HEK293 (cell line): ENCODE data around the gene ITPKC.

Experiments
- CTCF ChIA-PET: fragments of 350-600 bp; formaldehyde crosslinking; extraction: SDS; loops from one replicate; lab custom pipeline; 2021; ENCODE audit warnings: antibody characterized with exemption; lab: Yijun Ruan, JAX
- POLR2A ChIA-PET: fragments of 300-600 bp; formaldehyde crosslinking; extraction: SDS; loops from one replicate; lab custom pipeline; 2020; ENCODE audit warnings: antibody characterized with exemption, inconsistent platforms; lab: Yijun Ruan, JAX
- H3K27ac ChIP-seq: fragments of 200-500 bp; sonication (Bioruptor generic); 2 replicates; pipeline ENCODE4 v1.5.1; 2014; ENCODE audit warnings: low read depth, low read length, control low read depth, inconsistent platforms; ENCODE audit errors: extremely low read depth
- H3K36me3 ChIP-seq, 2 experiments: fragments of 200-500 bp in 1 of 2; sonication (Bioruptor generic) in 1 of 2; 1 replicate in 1 of 2; 2 replicates in 1 of 2; pipeline ENCODE4 v1.5.1; 2014 to 2017; ENCODE audit warnings: inconsistent platforms in 2 of 2, low read length in 2 of 2; ENCODE audit not compliant: control insufficient read depth in 2 of 2, insufficient read depth in 1 of 2
- H3K4me1 ChIP-seq: fragments of 200-500 bp; sonication (Bioruptor generic); 2 replicates; pipeline ENCODE4 v1.5.1; 2014; ENCODE audit warnings: mild to moderate bottlenecking, low read length, inconsistent platforms; ENCODE audit not compliant: control insufficient read depth, insufficient read depth
- H3K4me3 ChIP-seq: 2 replicates; pipeline ENCODE4 v1.5.1; 2011; ENCODE audit warnings: low read depth, mild to moderate bottlenecking, control low read depth, low read length, moderate library complexity
- H3K9me3 ChIP-seq: fragments of 200-500 bp; sonication (Bioruptor generic); 2 replicates; pipeline ENCODE4 v1.5.1; 2014; ENCODE audit warnings: low read depth, low read length, inconsistent platforms; ENCODE audit not compliant: control insufficient read depth, insufficient read depth
- HOXD13 ChIP-seq: sonication (generic); formaldehyde crosslinking; IDR thresholded peaks from 2 replicates; pipeline ENCODE4 v1.8.0; 2022; ENCODE audit warnings: missing genetic modification reagents, borderline replicate concordance
- INSM2 ChIP-seq: fragments of 450-650 bp; formaldehyde crosslinking; IDR thresholded peaks from 2 replicates; pipeline ENCODE4 v1.5.1; 2016; ENCODE audit warnings: missing biosample characterization, missing genetic modification characterization
- KLF1 ChIP-seq: fragments of 450-650 bp; formaldehyde crosslinking; IDR thresholded peaks from 2 replicates; pipeline ENCODE4 v1.5.1; 2016; ENCODE audit warnings: missing biosample characterization, missing genetic modification characterization
- KLF7 ChIP-seq: fragments of 450-650 bp; formaldehyde crosslinking; IDR thresholded peaks from 2 replicates; pipeline ENCODE4 v1.5.1; 2016; ENCODE audit warnings: missing biosample characterization, missing genetic modification characterization, borderline replicate concordance
- OSR2 ChIP-seq: fragments of 450-650 bp; formaldehyde crosslinking; IDR thresholded peaks from 2 replicates; pipeline ENCODE4 v1.5.1; 2016; ENCODE audit warnings: missing biosample characterization, missing genetic modification characterization
- SP2 ChIP-seq: fragments of 450-650 bp; formaldehyde crosslinking; IDR thresholded peaks from 2 replicates; pipeline ENCODE4 v1.5.1; 2016; ENCODE audit warnings: missing biosample characterization, missing genetic modification characterization
- WT1 ChIP-seq: fragments of 450-650 bp; formaldehyde crosslinking; IDR thresholded peaks from 2 replicates; pipeline ENCODE4 v1.5.1; 2016; ENCODE audit warnings: missing biosample characterization, missing genetic modification characterization
- YY1 ChIP-seq: fragments of 450-650 bp; formaldehyde crosslinking; IDR thresholded peaks from 2 replicates; pipeline ENCODE4 v1.5.1; 2018; ENCODE audit warnings: missing biosample characterization, missing genetic modification characterization
- ZFP37 ChIP-seq: fragments of 450-650 bp; formaldehyde crosslinking; IDR thresholded peaks from 2 replicates; pipeline ENCODE4 v1.5.1; 2016; ENCODE audit warnings: missing biosample characterization, missing genetic modification characterization
- ZNF16 ChIP-seq: fragments of 450-650 bp; formaldehyde crosslinking; IDR thresholded peaks from 2 replicates; pipeline ENCODE4 v1.5.1; 2016; ENCODE audit warnings: low read depth, missing biosample characterization, missing genetic modification characterization
- ZNF311 ChIP-seq: fragments of 450-650 bp; formaldehyde crosslinking; IDR thresholded peaks from 2 replicates; pipeline ENCODE4 v1.5.1; 2017; ENCODE audit warnings: missing biosample characterization, missing genetic modification characterization, borderline replicate concordance
- ZNF48 ChIP-seq: fragments of 450-650 bp; formaldehyde crosslinking; IDR thresholded peaks from 2 replicates; pipeline ENCODE4 v1.5.1; 2016; ENCODE audit warnings: missing biosample characterization, missing genetic modification characterization
- ZNF621 ChIP-seq: fragments of 450-650 bp; formaldehyde crosslinking; IDR thresholded peaks from 2 replicates; pipeline ENCODE4 v1.5.1; 2017; ENCODE audit warnings: missing biosample characterization, missing genetic modification characterization
- ZNF645 ChIP-seq: fragments of 450-650 bp; formaldehyde crosslinking; IDR thresholded peaks from 2 replicates; pipeline ENCODE4; 2016; ENCODE audit warnings: missing biosample characterization, missing genetic modification characterization
- ZNF658 ChIP-seq: fragments of 450-650 bp; formaldehyde crosslinking; IDR thresholded peaks from 2 replicates; pipeline ENCODE4; 2016; ENCODE audit warnings: missing biosample characterization, missing genetic modification characterization
- ZNF704 ChIP-seq: fragments of 450-650 bp; formaldehyde crosslinking; IDR thresholded peaks from 2 replicates; pipeline ENCODE4 v1.5.1; 2016; ENCODE audit warnings: missing biosample characterization, missing genetic modification characterization
- ZNF707 ChIP-seq: fragments of 450-650 bp; formaldehyde crosslinking; IDR thresholded peaks from 2 replicates; pipeline ENCODE4 v1.5.1; 2016; ENCODE audit warnings: missing biosample characterization, missing genetic modification characterization
- ZSCAN18 ChIP-seq: fragments of 450-650 bp; formaldehyde crosslinking; IDR thresholded peaks from 2 replicates; pipeline ENCODE4 v1.5.1; 2016; ENCODE audit warnings: missing biosample characterization, missing genetic modification characterization
- ZXDB ChIP-seq: fragments of 450-650 bp; formaldehyde crosslinking; IDR thresholded peaks from 2 replicates; pipeline ENCODE4 v1.5.1; 2016; ENCODE audit warnings: missing biosample characterization, missing genetic modification characterization
- TF ChIP-seq, protein P1 (sequence below): fragments of 450-650 bp; formaldehyde crosslinking; IDR thresholded peaks from 2 replicates; pipeline ENCODE4 v1.5.1; 2017; ENCODE audit warnings: missing biosample characterization, missing genetic modification characterization
- TF ChIP-seq, protein P2 (sequence below): fragments of 450-650 bp; formaldehyde crosslinking; IDR thresholded peaks from 2 replicates; pipeline ENCODE4 v1.5.1; 2016; ENCODE audit warnings: missing biosample characterization, missing genetic modification characterization
- TF ChIP-seq, protein P3 (sequence below): fragments of 450-650 bp; formaldehyde crosslinking; IDR thresholded peaks from 2 replicates; pipeline ENCODE4 v1.5.1; 2016; ENCODE audit warnings: missing biosample characterization, missing genetic modification characterization

Gene ITPKC

GRCh38 chr19:40690050-40690692 is 26.7 kb upstream of the ITPKC start, which contains the start of gene NUMBL (continued):
- TF ChIP-seq, protein P1, sequence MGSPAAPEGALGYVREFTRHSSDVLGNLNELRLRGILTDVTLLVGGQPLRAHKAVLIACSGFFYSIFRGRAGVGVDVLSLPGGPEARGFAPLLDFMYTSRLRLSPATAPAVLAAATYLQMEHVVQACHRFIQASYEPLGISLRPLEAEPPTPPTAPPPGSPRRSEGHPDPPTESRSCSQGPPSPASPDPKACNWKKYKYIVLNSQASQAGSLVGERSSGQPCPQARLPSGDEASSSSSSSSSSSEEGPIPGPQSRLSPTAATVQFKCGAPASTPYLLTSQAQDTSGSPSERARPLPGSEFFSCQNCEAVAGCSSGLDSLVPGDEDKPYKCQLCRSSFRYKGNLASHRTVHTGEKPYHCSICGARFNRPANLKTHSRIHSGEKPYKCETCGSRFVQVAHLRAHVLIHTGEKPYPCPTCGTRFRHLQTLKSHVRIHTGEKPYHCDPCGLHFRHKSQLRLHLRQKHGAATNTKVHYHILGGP (tag by site-specific recombination): no peak
- no peak for TF ChIP-seq ZNF707
- no peak for TF ChIP-seq WT1 (tag by site-specific recombination)

DNA sequence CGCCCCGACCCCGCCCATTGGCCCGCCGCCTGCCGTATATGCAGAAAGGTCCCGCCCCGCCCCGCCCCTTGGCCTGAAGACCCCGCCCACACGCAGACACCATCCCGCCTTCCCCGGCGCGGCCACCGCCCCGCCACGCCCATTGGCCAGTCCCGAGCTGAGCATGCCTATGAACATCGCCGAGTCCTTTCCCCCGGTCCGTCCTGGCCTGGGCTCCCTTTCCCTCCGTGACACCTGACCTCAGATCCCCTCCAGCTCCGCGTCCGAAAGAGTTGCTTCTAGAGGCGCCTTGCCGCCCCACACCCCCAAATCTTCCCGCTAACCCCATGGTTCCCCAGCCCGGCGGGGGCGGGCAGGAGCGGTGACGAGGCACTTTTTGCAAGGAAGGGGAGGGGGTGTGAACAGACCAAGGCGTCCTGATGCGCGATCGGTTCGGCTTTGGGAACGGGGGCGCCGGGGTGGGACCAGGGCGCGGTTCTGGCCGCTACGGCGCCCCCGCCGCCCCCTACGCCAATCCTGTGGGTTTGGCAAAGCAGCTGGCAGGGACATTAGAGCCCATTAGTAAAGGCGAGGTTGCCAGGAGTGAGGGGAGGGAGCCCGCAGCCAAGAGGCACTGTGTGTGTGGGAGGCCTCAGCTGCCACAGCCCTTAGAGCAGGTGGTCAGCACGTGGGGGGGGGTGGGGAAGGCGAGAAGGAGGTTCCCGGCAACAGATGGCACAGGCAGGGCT is 26.1 kb upstream of the ITPKC start:
- POLR2A ChIA-PET: interaction anchor here (0.5 to 2.3 kb wide), 16 partner anchors 9 to 175 kb away, joined by 3 to 16 read pairs (median 4); partner anchors contain the start of genes ACTMAP, COQ8B, ITPKC and RAB4B
- peaks cover 24 to 43% of the 10 kb centered on the region in 2 experiments; a peak in 2 of 3 replicates for H3K36me3 ChIP-seq
- H3K9me3 ChIP-seq: no peaks in the 10 kb centered on the region
- peak overlapping the region; percentile 80; the same call in 1 of the 2 replicates for H3K27ac ChIP-seq
- H3K4me3 ChIP-seq: peak overlapping the region; percentile 37
- peaks cover 16% of the 10 kb centered on the region for H3K4me1 ChIP-seq
- CTCF ChIA-PET: interaction anchor here (0.6 to 1.3 kb wide), 7 partner anchors 12 to 503 kb away, joined by 3 to 5 read pairs (median 3); no protein-coding TSS in a partner anchor
- TF ChIP-seq, protein P2, sequence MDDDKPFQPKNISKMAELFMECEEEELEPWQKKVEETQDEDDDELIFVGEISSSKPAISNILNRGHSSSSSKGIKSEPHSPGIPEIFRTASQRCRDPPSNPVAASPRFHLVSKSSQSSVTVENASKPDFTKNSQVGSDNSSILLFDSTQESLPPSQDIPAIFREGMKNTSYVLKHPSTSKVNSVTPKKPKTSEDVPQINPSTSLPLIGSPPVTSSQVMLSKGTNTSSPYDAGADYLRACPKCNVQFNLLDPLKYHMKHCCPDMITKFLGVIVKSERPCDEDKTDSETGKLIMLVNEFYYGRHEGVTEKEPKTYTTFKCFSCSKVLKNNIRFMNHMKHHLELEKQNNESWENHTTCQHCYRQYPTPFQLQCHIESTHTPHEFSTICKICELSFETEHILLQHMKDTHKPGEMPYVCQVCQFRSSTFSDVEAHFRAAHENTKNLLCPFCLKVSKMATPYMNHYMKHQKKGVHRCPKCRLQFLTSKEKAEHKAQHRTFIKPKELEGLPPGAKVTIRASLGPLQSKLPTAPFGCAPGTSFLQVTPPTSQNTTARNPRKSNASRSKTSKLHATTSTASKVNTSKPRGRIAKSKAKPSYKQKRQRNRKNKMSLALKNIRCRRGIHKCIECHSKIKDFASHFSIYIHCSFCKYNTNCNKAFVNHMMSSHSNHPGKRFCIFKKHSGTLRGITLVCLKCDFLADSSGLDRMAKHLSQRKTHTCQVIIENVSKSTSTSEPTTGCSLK (tag by site-specific recombination): no peak
- peak; percentile 71 for TF ChIP-seq INSM2 (tag by site-specific recombination)
- no peak for TF ChIP-seq ZNF658 (tag by site-specific recombination)
- peak; percentile 99 for TF ChIP-seq KLF1
- TF ChIP-seq OSR2 (tag by site-specific recombination): no peak; the same call in 1 of the 2 replicates
- peak; percentile 95 for TF ChIP-seq SP2
- no peak for TF ChIP-seq HOXD13 (CRISPR knock-in tag)
- TF ChIP-seq KLF7 (tag by site-specific recombination): peak; percentile 99
- TF ChIP-seq ZNF311 (tag by site-specific recombination): no peak
- TF ChIP-seq ZNF704: no peak
- TF ChIP-seq ZSCAN18 (tag by site-specific recombination): no peak
- TF ChIP-seq YY1 (tag by site-specific recombination): no peak
- TF ChIP-seq, protein P3, sequence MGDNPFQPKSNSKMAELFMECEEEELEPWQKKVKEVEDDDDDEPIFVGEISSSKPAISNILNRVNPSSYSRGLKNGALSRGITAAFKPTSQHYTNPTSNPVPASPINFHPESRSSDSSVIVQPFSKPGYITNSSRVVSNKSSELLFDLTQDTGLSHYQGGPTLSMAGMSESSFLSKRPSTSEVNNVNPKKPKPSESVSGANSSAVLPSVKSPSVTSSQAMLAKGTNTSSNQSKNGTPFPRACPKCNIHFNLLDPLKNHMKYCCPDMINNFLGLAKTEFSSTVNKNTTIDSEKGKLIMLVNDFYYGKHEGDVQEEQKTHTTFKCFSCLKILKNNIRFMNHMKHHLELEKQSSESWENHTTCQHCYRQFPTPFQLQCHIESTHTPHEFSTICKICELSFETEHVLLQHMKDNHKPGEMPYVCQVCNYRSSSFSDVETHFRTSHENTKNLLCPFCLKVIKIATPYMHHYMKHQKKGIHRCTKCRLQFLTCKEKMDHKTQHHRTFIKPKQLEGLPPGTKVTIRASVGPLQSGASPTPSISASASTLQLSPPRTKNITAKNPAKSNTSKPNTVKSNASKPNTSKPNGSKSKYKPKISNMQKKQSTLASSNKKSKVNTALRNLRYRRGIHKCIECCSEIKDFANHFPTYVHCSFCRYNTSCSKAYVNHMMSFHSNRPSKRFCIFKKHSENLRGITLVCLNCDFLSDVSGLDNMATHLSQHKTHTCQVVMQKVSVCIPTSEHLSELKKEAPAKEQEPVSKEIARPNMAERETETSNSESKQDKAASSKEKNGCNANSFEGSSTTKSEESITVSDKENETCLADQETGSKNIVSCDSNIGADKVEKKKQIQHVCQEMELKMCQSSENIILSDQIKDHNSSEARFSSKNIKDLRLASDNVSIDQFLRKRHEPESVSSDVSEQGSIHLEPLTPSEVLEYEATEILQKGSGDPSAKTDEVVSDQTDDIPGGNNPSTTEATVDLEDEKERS (tag by site-specific recombination): no peak
- no peak for TF ChIP-seq ZNF48 (tag by site-specific recombination)
- TF ChIP-seq ZFP37 (tag by site-specific recombination): peak; percentile 76; the same call in 1 of the 2 replicates
- no peak for TF ChIP-seq ZNF16 (tag by site-specific recombination)
- 0 out of 2 replicates have a peak, but pooled peaks have one; percentile 74 for TF ChIP-seq ZNF645
- TF ChIP-seq ZXDB (tag by site-specific recombination): peak; percentile 82
- no peak for TF ChIP-seq ZNF621 (tag by site-specific recombination)
